IMR-90 (cell line): ENCODE measurements around the gene RXRG.

Source experiments
- CTCF ChIP-seq: conservative IDR thresholded peaks from 2 replicates; pipeline ENCODE4 v1.5.1; 2012; ENCODE audit warnings: mild to moderate bottlenecking, low read depth, low read length, improper control_type of control experiment
- FOS ChIP-seq: fragments of 150-350 bp; IDR thresholded peaks from 2 replicates; pipeline ENCODE4 v1.6.1; 2016; ENCODE audit warnings: low read depth, low read length
- MAFK ChIP-seq: IDR thresholded peaks from 2 replicates; pipeline ENCODE4 v1.6.1; 2012; ENCODE audit warnings: low read depth, low read length, improper control_type of control experiment
- NFE2L2 ChIP-seq: fragments of 150-350 bp; IDR thresholded peaks from 2 replicates; pipeline ENCODE4 v1.6.1; 2016; ENCODE audit warnings: low read depth, mild to moderate bottlenecking, low read length
- POLR2A ChIP-seq: IDR thresholded peaks from 2 replicates; pipeline ENCODE4 v1.6.1; 2012; ENCODE audit warnings: mild to moderate bottlenecking, low read depth, low read length
- RAD21 ChIP-seq: IDR thresholded peaks from 2 replicates; pipeline ENCODE4 v1.6.1; 2012; ENCODE audit warnings: low read length, improper control_type of control experiment
- RCOR1 ChIP-seq: IDR thresholded peaks from 2 replicates; pipeline ENCODE4 v1.6.1; 2012; ENCODE audit warnings: mild to moderate bottlenecking, low read length, improper control_type of control experiment; ENCODE audit not compliant: insufficient replicate concordance
- RFX5 ChIP-seq: IDR thresholded peaks from 2 replicates; pipeline ENCODE4 v1.8.0; 2012; ENCODE audit warnings: low read depth, mild to moderate bottlenecking, low read length, moderate library complexity

DNA sequence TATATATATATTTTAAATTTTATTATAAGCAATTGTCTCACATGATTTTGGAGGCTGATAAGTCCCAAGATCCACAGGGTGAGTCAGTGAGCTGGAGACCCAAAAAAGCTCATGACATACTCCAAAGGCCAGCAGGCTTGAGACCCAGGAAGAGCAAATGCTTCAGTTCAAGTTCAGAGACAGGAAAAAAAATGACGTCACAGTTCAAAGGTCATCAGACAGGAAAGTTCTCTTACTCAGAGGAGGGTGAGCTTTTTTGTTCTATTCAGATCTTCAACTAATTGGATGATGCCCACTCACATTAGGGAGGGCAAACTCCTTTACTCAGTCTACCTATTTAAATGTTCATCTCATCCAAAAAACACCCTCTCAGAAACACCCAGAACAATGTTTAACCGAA is 18.2 kb downstream of the RXRG start:
- TF ChIP-seq NFE2L2 (no peak), CTCF (no peak), POLR2A (no peak), RCOR1 (no peak), MAFK (no peak), RAD21 (no peak), FOS (no peak), RFX5 (no peak)
